HL-60/S4 treated with retinoic acid at 250 ng/mL for 4 days and 3 days (cell line): Measurements from ENCODE around the gene ABLIM1.

Experiments
- in situ Hi-C: fragments of 300-500 bp; cut with MboI; formaldehyde crosslinking; loops from 2 replicates; pipeline ENCODE4 v1.7.0; 2022; ENCODE audit warnings: low sequenced_read_pairs

Gene ABLIM1

DNA sequence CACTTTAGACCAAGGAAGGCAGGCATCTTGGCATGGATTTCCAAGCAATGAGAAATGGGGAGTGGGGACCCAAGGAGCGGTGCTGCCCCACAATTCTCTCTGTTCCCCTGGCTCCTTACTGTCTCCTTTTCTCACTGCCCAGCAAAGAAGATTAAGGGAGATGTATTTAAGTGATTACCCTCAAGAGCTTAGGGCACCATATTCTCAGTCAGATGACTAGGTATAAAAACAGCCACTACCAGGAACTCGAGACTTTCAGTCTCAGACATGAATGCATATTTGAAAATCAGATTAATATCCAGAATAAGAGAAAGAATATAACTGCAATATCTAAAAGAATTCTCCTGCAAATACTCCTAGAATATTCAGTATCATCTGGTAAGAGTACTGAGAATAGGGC lies at the start of gene ABLIM1:
Gene ABLIM1 (minus strand): TSS at position 101 of the 400 bp plus-strand sequence. CDS start 75 bp downstream, at position 26.
- in situ Hi-C loops: no loop called here

DNA sequence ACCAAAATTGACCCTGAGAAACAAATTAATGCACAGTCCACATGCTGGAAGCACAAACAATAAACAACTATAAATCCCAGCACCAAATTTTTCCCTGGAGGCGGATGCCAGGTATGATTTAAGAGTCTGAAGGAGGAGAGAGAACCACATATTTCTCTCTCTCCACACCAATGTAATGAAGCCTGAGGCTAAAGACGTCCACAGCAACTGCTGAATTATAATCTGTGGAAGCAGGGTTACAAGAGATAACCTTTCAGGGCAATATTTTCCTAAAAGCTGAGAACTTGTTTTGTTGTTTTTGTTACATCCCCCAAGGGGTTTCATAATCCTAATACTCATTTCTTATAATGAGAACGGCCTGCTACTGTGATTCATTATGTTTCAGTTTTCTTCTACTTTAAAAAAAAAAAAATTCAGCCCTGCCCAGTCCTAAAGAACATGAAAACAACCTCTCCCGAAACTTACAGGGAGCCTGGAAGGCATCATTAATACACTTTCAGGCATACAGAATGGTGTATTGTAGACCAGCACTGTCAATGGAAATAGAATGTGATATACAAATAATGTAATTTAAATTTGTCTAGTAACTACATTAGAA lies 48.5 kb upstream of the ABLIM1 start:
- in situ Hi-C loops: no loop called here

- in situ Hi-C loops: no loop called here
Observed at GRCh38 chr10:114704679-114705078, 46.6 kb upstream of the ABLIM1 start.

- in situ Hi-C loops: no loop called here
Observed at GRCh38 chr10:114703377-114704107, 45.5 kb upstream of the ABLIM1 start.

DNA sequence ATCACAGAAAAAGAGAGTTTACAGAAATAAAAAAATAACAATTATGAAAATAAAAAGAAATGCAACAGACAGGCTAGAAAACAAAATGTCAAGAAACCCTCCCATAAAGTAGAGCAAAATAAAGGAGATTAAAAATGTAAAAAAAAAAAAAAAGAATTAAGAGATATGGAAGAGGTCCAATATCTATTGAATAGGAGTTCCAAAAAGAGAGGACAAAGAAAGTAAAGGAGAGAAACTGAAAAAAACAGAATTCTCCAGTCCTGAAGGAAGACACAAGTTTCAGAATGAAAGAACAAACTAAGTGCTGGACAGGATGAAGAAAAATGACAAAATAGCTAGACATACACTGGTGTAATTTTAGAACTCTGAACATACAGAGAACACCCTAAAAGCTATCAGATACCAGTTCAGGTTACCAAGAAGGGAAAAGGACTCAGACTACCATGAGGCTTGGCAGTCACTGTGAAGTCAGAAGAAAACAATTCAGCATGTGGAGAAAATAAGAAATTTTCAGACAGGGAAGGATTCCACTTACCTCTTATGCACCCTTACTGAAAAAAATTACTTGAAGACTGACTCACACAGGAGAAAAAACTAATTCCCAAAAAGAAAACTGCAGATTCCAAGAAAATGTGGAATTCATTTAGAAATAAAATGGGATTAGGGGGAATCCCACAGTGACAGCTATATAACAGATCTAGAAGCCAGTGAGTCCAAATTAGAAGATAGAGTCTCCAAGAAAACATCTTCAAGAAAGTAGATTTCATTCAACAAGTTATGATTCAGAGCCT lies 40.4 kb upstream of the ABLIM1 start:
- in situ Hi-C loops: loop anchor here (25.0 kb wide), 1 partner anchor 236 kb away; no protein-coding TSS in a partner anchor

DNA sequence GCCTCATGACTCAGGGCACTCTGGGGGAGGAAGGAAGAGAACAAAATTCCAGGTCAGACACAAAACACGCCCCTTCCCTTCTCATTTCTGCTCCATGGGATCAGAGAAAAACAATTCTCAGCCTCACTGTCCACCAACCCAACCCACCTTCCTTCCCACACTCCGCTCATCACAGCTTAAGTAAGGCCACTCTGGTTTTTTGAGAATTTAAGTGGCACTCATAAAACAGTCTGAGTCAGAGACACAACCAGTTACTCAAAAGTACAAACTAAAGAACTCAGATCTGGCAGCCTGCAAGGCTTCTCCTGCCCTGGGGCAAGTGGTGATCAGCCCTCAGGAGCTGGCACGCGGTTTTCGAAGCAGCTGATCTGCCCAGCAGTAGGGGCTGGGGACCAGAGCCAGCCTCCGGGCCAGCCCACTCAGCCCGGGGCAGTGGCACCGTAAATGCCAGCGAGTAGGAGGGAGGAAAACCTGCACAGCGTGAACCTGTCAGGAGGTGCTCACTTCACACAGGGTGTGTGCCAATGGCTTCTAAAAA lies 39.1 kb upstream of the ABLIM1 start:
- in situ Hi-C loops: loop anchor here (25.0 kb wide), 1 partner anchor 235 kb away; no protein-coding TSS in a partner anchor

DNA sequence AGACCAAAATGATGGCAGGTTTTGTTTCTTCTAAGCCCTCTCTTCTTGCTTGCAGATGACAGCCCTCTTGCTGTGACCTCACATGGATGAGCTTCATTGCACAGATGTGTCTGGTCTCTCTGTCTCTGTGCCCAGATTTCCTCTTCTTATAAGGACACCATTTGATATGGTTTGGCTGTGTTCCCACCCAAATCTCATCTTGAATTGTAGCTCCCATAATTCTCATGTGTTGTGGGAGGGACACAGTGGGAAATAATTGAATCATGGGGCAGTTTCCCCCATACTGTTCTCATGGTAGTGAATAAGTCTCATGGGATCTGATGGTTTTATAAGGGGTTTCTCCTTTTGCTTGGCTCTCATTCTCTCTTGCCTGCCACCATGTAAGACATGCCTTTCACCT lies 38.2 kb upstream of the ABLIM1 start:
- in situ Hi-C loops: loop anchor here (25.0 kb wide), 1 partner anchor 234 kb away; no protein-coding TSS in a partner anchor

DNA sequence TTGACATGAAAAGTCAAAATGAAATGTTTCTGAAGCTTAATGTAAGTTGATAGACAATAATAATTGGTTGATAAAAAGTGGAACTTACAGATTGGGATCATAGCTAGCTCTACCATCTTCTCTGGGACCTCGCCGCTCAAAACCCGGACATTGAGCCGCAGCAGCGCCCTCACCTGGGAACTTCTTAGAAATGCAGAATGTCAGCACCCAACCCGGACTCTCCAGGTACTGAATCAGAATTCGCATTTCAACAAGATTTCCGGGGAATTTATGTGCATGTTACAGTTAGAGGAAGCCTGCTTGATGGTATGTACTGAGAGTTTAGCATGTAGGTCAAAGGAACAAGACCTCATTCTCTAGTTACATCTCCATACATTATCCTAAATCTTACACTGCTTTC lies 36.7 kb upstream of the ABLIM1 start:
- in situ Hi-C loops: loop anchor here (25.0 kb wide), 1 partner anchor 232 kb away; no protein-coding TSS in a partner anchor

- in situ Hi-C loops: loop anchor here (25.0 kb wide), 1 partner anchor 232 kb away; no protein-coding TSS in a partner anchor
Observed at GRCh38 chr10:114694062-114694461, 36.0 kb upstream of the ABLIM1 start.

DNA sequence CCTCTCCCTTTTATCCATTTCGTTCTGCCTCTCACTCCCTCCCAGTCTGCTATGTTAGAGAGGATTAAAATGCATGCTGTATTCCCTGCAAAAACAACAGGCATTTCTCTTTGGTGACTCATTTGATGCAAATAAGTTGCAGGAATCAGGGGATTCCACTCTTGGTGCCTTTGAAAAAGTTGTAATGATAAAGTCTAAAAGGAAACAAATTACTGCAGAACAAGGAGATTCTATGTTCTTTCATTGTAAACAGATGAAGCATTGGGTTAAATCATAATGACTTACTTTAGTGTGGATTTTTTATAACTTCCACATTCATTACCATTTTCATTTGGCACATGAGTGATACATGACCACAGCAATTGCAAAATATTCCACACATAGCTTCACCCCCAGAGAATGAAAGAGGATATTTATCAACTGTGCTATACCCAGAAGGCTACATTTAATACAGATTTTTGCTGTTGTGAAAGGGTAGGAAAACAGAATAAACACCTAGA lies 33.4 kb upstream of the ABLIM1 start:
- in situ Hi-C loops: loop anchor here (25.0 kb wide), 1 partner anchor 229 kb away; no protein-coding TSS in a partner anchor

DNA sequence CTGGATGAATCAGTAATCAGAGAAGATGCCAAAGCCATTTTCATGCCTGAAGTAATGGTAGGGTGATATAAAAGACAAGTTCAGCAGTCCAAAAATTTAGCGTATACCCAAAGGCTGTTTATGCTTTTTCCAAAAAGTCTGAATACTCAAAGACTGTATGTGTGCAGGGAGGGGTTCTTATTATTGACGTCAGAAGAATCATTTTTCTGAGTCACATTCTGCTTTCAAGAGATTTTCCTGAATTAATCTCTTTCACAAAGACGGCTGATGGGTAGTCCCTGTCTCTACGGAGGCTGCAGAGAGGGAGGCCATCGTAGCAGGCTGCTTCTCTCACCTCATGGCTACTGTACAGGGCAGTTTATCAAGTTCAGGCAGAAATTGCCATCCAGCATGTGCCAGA lies 30.7 kb upstream of the ABLIM1 start:
- in situ Hi-C loops: loop anchor here (25.0 kb wide), 1 partner anchor 226 kb away; no protein-coding TSS in a partner anchor

DNA sequence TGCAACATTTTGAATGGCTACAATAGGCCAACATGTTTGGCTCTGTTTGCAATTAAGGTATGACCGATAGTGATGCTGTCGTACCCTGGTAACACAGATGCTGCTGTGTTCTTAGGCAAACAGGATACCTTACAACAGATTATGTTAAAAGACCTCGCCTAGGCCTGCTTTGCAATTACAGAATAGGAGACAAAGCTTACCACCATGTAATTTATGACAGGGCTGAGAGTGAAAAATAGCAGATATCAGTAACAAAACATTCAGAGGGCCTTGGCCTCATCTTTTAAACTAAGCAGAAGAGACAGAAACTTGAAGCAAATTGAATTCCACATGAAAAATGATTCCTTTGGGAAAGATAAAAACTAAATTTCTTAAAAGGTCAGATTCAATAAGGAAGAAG lies 29.4 kb upstream of the ABLIM1 start:
- in situ Hi-C loops: loop anchor here (25.0 kb wide), 1 partner anchor 225 kb away; no protein-coding TSS in a partner anchor

DNA sequence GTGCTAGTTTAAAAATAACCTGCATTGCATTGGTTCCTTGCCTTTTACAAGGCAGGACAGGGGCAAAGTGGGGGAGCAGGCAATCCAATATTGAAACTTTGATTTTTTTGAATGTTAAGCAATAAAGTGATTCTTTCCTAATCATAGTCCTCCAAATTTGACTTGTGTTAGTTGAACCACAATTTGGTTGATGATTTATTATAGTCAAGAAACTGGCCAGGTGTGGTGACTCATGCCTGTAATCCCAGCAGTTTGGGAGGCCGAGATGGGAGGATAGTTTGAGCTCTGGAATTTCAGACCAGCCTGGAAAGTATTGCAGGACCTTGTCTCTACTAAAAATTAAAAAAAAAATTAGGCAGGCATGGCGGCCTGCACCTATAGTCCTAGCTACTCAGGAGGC lies 27.9 kb upstream of the ABLIM1 start:
- in situ Hi-C loops: loop anchor here (25.0 kb wide), 1 partner anchor 224 kb away; no protein-coding TSS in a partner anchor

GRCh38 chr10:114685456-114685855 lies 27.4 kb upstream of the ABLIM1 start:
- in situ Hi-C loops: loop anchor here (25.0 kb wide), 1 partner anchor 223 kb away; no protein-coding TSS in a partner anchor

GRCh38 chr10:114684822-114685209 lies 26.7 kb upstream of the ABLIM1 start:
- in situ Hi-C loops: loop anchor here (25.0 kb wide), 1 partner anchor 223 kb away; no protein-coding TSS in a partner anchor

- in situ Hi-C loops: loop anchor here (25.0 kb wide), 1 partner anchor 222 kb away; no protein-coding TSS in a partner anchor
Observed at GRCh38 chr10:114684084-114684821, 26.2 kb upstream of the ABLIM1 start.

GRCh38 chr10:114683593-114683992 lies 25.5 kb upstream of the ABLIM1 start:
- in situ Hi-C loops: loop anchor here (25.0 kb wide), 1 partner anchor 221 kb away; no protein-coding TSS in a partner anchor

DNA sequence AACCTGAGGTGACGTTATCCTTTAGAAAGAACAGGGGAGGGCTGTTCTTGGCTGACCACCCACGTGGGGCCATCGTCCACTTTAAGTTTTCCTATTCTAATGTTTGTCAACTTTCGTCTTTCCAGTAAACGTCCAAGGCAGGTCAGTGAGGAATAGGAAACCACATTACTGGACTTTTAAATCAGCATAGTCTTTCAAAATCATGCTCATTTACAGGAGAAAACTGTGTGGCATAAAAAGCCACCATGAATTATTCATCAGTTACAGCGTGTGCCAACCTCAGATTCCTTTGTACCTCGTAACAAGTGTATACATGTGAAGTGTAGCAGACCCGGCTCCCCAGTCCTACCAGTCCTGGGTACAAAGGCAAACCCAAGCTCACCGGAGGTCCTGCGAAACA lies 25.1 kb upstream of the ABLIM1 start:
- in situ Hi-C loops: loop anchor here (25.0 kb wide), 1 partner anchor 221 kb away; no protein-coding TSS in a partner anchor

DNA sequence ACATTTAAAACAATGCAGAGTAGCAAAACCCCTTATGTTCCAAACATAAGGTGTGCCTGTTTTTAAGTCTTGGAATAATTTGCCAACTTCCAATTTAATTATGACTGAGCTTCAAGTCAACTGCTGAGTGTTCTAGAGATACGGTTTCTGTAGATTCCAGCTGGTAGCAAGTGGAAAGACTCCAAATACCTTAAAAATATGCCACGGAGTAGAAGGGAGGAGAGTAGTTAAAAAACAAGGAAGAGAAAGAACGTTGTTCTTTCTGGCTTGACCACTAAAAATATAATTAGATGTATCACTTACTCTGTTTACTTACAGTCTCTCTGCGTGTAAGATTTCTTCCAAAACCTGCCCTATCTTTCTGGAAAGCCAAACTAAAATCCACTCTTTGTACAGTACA lies 24.5 kb upstream of the ABLIM1 start:
- in situ Hi-C loops: loop anchor here (25.0 kb wide), 1 partner anchor 220 kb away; no protein-coding TSS in a partner anchor
